HG03095 (cell line): Measurements from ENCODE around the gene WNT7B.

Source experiments
- ATAC-seq: cut with Tn5 transposase; IDR thresholded peaks from one replicate; pipeline ENCODE4 v1.9.1; 2021; ENCODE audit warnings: moderate library complexity; ENCODE audit not compliant: unreplicated experiment

WNT7B gene

DNA sequence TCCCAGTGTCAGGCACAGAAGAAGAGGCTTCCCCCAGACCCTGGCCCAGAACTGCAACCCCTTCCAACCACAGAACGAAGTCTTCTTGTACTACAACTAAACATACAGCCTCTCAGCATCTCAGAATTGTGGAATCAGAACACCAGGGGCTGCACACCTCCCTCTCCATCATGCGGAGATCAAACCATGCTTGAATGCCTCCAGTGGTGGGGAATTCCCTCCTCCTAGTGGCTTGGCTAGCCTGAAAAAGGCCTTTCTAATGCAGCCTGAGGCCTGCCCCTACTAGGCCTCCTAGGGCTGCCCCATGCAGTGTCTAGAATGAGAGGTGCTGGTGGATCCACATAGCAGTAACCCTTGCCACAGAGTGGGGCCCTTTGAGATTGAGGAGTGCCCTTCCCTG is 62.7 kb downstream of the WNT7B start:
- no peak for ATAC-seq

DNA sequence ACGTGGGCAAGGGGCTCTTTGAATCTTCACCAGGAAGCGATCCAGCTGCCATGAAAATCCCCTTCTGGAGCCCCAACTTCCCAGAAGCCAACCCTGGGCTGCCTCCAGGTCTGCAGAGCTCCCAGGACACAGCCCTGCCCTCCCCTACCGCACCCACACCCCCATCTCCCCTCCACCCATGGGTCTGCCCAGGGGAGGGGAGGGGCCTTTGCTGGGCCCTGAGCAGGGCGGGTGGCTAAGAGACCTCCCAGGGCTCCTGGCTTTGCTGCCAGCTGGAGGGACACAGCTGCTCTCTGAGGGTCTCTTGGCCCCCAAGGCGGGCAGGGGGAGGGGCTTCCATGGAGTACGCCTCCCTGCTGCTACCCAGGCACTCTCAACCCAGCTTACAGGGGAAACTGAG is 64.1 kb downstream of the WNT7B start:
- ATAC-seq, result no peak

DNA sequence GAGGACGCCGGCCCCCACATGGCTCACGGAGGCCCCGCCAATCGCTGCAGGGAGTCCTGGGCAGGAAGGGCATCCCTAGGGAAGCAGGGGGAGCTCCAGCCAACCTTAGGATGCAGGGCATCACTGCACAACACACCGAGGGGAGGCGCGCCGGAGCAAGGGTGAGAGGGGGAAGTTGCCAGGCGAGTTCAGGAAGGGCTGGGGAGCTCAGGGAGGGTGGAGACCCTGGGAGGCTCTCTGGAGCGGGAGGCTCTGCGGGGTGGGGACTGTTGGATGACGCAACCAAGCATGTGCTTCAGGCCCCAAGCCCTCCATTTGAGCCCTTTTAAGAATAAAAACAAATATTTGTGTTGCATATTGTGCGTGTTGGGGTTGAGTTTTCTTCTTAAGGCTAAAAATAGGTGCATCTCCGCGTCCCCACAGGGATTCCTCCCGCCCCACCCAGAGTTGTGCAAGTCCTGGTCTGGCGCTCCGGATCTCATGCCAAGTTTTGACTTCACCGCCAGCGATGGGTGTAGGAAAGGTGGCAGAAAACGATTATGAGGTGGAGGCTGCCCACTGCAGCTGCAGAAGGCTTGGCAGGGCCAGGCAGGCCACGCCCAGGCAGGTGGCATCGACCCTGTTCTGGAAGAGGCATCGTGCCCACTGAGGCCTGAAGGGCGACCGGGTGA is 65.2 kb downstream of the WNT7B start:
- ATAC-seq, result no peak

DNA sequence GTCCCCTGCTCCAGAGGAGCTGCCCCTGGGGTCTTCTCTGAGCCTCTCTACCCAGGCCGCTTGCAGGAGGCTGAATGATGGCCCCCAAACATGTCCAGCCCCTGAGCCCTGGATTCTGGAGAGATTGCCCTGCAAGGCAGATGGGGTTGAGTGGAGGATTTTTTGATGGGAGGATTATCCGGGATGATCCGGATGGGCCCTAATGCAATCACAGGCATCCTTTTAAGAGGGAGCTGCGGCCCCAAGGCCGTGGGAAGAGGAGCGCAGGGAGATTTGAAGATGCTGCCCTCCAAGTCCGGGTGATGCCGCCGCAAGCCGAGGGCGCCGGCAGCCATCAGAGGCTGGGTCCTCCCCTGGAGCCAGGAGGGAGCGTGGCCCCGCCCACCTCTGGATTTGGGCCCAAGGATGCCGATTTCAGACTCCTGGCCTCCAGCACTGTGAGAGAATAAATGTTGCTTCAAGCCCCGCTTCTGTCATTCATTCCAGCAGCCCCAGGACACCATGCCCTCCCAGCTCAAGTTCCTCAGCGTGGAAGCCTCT is 66.0 kb downstream of the WNT7B start:
- no peak for ATAC-seq

DNA sequence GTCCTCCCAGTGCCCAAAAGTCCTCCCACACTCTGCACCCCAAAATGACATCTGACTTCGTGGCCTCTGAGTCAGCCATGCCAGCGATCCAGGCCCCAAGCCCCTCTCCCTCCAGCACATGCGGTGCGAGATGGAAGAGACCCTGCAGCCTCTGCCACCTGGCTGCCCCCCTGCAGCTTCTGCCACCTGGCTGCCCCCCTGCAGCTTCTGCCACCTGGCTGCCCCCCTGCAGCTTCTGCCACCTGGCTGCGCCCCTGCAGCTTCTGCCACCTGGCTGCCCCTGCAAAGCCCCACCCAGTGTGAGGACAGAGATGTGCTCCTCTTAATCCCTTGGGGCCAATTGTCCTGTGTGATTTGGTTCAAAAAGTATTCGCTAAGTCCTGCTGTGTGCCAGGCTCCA is 68.0 kb downstream of the WNT7B start:
- no peak for ATAC-seq

DNA sequence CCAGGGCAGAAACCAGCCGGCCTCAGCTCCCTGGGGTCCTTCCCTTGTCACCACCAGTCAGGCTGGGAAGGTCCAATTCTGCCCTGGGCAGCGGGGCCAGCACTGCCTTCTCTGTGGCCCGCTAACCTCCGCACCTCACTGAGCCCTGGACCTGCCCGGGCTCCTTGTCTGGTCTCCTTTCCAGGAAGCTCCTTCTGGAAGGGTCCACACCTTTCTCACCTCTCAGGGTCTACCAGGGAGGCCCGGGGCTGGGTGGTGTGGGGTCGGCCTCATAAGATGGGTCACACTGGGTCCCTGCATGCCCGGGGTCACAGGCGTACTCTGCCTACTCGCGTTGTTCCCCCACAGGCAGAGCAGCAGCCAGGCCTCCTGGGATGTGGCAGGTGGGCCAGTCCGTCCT is 69.0 kb downstream of the WNT7B start:
- ATAC-seq, result no peak

DNA sequence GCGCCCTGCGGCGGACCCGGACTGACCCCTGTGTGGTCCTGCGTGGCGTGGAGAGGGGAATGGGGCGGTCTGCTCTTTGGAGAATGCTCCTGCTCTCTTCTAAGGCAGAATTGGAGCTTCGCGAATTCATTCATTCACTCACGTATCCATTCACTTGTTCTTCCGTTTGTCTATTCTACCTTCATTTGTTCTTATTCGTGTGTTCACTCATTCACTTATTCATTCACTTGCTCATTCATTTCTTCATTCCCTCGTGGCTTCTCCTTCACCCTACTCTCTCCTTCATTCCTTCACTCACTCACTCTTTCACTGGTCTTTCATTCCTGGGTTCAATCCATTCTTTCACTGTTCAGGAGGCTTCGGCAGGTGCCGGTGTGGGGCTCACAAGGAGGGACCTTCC is 69.6 kb downstream of the WNT7B start:
- no peak for ATAC-seq

DNA sequence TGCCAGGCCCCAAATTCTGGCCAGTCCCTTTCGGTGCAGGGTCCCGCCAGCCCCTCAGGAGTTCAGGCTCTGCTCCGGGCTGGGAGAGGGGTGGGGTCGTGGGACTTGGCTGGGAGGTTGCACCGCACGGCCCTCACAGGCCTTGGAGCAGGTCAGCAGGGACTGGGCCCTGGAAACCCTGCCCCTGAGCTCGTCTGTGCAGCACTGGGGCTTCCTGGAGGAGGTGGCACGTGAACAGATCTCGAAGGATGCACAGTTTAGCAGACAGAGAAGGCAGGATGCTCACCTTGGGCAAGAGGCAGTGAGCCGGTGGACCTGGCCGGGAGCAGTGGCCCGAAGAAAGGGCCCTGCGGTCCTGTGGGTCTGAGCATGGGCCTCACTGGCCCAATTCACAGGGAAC is 70.0 kb downstream of the WNT7B start:
- ATAC-seq, result no peak

DNA sequence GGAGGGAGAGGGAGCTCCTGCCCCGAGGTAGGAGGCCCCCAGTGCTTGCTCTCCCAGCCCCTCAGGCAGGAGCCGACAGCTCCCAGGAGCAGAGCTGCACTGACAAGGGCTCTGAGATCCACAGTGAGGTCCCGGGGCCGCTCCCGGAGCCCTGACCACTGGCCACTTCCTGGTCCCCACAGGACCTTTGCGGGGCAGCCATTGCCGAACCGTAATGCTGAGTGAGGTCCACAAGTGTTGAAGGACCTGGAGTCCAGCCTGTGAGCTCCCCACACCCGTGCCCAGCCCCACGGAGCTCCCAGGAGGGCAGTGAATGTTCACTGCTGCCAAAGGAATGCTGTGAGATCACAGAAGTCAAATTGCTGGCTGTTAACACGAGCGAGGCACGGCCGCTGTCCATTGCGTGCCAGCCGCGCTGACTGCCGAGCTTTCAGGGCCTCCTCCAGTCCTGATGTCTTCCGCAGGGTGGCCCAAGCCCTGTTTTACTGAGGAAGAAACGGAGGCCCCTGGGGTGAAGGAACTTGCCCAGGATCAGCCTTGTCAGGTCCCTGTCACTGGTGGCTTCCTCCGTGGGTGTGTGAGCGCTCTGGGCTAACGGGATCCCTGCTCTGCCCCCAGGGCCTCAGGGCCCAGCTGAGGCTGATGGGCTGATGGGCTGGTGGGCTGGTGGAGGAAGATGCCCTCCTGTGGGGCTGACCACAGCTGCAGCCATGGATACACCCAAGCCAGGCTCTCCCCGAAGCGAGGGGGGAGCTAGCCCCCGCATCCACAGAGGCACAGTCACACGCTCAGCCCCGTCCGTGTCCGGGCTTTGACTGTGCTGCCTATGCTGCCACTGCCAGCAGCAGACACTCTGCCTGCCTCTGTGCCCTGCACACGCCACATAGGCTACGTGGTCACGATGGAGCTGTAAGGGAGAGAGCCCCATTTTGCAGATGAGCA is 70.8 kb downstream of the WNT7B start:
- no peak for ATAC-seq

DNA sequence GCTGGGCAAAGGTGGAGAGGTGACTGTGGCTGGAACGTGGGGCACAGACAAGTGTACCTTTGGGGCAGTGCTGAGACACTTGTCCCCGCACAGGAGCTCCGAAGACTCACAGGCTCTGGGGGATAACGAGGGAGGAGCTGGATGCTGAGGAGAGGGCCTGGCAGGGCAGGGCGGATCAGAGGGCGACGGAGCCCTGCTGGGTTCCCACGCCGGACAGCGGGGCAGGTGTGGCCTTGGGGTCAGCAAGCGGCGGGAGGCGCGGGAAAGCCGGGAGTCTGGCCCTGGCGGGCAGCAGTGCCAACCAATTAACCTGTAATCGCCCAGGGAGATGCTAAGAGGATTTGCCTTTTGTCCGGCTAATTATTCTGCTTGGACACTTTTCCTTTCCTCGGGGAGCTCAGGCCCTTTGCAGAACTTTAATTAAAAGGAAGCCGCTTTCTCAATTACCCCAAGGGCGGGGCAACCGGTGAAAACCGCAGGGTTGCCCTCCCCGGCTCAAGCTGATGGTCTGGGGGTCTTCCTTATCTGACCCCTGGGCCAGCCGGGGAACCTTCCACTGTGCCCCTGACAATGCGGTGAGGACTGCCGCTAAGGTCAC is 71.5 kb downstream of the WNT7B start:
- ATAC-seq, result no peak

DNA sequence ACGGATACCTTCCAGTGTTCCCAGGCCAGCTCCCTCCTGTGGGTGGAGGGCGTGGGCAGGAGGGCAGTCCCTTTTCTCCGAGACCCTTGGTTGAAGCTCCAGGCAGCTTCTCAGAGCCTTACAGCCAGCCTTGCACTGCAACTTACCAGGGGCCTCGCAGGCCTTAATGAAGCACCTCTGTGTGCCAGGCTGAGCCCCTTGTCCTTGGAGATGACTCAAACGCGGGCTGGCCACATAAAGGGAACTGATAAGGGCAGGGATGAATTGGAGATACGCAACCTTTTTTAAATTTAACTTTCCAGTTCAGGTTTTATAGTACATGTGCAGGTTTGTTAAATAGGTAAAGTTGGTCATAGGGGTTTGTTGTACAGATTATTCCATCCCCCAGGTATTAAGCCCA is 72.7 kb downstream of the WNT7B start:
- no peak for ATAC-seq

DNA sequence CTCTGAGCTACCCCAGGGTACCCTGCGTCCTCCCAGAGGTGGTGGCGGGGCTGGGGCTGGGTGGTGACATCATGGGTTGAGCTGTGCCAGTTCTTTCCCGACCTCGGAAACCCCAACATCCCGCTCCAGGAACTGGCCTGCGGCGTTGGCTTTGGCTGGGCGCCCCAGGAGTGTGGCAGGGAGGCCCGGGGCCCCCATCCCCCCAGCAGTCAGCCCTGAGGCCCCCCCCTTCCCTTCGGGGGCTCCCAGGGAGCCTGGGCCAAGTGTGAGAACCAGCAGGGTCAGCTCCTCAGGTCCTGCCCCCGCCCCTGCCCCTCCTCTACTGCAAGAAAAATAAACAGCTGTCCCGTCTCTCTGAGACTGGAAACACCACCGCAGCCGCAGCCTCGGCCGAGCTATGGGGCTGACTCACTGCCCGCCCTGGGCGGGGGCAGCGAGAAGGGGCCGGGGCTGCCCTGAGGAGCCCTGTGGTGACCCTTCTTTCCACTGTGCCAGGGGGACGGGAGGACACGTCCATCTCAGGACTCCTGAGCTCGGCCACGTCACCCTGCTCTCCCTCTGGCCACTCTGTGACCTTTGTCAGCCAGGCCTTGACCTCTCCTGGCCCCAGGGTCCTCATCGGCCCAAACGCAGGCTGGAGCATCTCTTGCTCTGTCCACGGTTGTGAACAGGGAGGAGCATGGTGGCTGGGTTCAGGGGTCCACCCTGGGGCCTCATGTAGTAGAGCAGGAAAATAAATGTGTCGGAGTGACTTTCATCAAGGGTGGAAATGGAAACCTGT is 73.4 kb downstream of the WNT7B start:
- ATAC-seq, result no peak

DNA sequence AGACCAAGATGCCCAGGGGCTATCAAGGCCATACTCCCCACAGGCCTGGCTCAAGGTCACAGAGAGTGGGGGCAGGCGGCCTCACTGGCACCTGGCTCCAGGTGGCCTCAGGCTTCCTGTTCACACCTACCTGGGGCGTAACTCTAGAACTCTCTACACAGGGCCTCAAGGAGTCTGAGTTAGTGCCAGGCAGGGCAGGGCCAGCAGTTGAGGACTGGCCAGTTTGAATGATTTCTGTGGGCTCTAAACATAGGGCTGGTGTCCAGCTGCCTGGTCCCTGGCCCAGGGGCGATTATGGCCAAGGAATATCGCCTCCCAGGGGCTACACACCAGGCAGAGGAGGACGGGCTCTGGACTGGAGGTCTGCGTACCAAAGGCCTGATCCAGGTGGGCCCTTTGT is 79.2 kb downstream of the WNT7B start:
- no peak for ATAC-seq

DNA sequence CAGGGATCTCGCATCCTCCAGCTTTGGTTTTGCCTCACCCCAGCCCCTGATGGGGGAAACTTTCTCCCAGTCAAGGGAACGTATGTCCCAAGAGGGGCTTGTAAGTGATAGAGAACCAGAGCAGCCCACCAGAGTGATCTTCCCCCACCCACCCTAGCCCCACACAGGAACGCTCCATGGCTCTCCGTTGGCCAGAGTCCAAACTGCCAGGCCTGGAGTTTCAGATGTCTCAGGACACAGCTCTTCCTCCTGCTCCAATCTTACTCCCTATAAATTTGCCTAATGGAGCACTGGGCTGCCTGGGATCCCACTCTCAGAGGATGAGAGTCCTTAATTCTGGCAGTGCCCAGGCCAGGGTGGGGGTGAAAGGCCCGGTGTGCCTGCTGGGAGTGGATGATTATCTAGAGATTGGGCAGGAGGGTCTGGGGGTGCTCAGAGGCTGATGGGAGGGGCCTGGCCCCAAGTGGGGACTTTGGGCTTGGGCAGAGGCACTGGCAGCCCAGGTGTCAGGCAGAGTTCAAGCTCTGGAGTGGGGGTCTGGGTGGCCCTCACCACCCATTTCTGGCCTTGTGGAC is 79.9 kb downstream of the WNT7B start:
- ATAC-seq, result no peak

DNA sequence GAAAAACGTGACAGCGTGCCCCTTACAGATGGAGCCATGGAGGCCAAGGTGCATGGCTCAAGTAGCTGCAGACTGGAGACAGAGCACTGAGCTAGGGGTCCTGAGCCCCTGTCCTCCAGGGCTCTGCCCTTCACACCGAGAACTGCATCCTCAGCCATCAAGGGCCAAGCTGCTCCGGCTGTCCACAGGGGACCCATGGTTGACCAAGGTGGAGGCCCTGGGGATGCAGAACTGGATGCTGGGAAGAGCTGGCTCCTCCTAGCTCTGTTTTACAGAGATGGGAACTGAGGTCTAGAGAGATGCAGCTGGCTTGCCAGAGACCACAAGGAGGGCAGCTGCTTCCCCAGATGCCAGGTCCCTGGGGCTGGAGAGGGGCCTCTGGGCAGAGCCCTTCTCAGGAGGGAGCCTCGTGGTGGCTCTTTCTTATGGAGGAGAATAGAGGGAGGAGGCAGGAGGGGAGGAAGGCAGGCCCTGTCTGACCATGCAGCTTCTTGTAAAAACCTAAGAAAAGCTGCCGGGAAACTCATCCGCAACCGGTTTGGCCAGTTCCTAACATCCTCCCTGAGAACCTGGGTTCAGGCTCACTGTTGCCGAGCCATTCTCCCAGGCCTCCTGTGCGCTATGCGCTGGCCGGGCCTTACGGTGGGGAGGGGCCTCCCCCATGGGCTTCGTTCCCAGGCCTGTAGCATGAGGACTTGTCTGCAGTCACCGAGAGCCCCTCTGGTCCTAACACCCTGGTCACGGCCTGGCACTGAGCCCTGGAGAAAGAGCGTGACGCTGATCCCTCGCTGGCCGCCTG is 80.6 kb downstream of the WNT7B start:
- no peak for ATAC-seq

DNA sequence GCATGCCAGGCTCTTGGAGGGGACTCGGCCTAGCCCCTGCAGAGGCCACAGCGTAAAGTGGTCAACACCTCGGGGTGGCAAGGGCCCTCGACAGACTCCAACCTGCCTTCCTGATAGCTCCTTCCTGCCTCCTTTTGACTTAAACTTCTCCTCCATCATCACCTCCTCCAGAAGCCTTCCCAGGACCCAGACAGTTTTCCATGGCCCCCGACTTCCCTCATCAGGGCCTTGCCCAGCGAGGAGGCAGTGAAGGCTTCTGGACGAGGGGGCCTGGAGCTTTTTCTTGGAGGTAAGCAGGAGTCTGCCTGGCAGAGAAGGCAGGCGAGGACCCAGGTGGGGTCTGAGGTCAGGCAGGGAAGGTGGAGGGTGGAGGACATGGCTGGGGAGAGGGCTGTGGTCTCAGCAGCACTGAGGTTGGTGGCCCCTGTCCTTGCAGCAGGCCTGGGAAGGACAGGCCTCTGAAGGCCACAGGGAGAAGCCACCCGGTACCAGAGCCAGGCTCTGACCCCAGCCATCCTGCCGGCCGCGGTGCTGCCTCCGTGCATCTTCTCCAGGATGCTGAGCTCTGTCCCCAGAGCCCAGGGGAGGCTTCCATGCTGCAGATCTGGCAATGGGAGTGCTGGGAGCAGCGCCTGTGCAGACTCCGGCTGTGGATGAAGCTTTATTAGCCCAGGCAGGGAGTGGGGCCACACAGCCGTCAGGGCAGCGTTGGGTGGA is 81.4 kb downstream of the WNT7B start:
- no peak for ATAC-seq

DNA sequence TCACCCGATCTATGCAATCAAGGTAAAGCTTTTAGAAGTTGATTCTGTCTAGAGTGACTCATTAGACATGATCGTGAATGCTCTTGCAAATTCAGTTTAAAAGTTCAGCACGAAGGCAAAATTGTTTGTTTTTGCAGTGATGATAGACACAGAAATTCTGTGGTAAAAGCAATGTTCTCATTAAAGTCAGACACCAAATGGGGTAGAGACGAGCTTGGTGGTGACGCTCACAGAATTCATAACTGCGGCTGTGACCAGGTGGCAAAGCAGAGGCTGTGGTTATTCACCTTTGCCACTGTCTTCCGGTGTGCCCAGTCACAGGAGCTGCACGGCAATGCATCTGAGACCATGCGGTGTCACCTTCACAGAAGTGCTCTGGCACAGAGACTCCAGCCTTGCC is 83.4 kb downstream of the WNT7B start:
- ATAC-seq, result no peak

DNA sequence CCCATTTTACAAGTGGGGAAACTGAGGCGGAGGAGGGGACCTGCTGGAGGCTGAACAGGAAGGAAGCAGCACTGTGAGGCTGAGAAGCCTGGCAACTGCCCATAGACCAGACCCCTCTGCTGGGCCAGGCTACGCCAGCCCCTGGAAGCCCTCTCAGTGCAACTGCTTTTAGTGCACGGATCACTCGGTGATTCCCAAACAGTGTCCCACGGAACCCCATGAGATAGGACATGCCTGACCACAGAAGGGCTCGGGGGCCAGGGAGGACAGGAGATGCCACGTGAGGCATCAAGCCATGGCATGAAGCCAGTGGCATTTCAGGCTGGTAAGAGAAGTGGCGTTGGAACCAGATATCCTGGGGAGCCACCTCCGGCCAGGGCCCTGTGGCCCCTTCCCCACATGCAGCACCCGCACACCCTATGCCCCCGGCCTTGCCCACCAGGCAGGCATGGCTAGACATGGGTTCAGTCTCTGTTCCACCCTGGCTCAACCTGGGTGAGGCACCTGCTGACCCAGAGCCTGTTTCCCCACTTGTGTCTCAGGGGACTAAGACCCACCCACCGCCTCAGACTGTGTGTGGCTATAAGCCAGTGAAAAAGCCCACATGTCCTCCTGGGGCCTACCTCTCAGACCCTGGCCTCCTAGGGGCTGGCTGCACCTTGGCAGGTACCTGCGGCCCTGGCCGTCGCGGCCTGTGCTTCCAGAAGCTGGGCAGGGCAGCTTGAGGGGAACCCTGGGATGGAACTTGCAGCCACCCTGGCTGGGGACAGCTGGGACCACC is 84.1 kb downstream of the WNT7B start:
- ATAC-seq, result no peak
